Epidermal melanocyte (primary cell): Measurements from ENCODE around the gene SPRR5.

ENCODE experiments used
- DNase-seq: peaks from one replicate; pipeline ENCODE4 v3.0.0; 2011; ENCODE audit warnings: low spot score; ENCODE audit not compliant: insufficient read length

The SPRR5 gene

GRCh38 chr1:152946248-152946647 lies 758 bp upstream of the SPRR5 start:
- DNase-seq = no peak

DNA sequence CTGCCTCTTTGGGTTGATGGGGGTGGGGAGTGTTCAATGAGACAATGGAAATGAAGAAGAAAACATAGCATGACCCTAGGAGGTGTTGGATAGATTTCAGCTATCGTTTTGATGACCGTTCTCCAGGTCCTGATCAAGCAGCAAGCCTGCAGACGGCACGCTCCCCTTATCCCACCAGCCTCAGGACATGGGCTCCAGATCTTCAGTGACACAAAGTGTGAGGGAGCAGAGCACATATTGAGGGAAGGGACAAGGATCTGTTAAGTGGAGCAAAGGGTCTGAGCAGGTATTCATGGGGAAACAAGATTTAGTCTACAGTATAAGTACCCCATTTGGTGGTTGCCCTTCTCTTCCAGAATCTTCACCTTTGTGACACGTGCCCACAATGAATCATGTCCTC lies 4.7 kb downstream of the SPRR5 start:
- no peak for DNase-seq

DNA sequence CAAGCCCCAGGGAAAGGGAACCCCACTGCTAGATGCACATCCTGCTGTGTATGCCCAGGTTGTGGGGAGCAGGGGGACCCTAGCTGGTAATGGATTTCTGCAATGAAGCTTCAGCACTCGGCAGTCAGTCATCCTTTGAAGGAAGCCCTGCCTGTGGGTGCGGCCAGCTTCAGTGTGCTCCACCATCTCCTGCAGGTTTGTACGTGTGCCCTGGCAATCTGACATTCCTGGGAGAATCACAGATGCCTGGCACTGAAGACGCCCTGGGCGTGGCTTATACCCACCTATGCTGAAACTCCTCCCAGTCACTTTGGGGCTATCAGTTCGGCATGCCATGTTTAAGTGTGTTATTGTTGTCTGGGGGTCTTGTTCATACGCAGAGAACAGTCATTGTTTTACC lies 6.8 kb downstream of the SPRR5 start:
- DNase-seq = no peak

DNA sequence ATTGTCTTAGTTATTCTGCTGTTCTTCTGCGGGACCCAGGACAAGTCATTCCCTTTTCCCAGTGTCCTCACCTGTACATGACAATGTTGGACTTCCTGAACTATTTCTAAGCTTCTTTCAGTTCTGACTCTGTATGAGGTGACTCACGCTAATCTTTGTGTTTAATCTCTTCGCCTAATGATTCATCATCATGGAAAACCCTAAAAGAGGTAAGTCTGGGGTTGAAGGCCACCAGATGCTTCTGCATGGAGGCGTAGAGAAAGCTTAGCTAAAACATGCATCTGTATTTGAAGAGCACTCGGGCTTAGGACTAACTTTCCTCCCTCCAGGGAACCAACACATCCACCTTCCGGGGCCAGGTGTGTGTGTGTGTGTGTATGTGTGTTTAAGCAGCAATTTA lies 7.4 kb downstream of the SPRR5 start:
- DNase-seq = no peak

DNA sequence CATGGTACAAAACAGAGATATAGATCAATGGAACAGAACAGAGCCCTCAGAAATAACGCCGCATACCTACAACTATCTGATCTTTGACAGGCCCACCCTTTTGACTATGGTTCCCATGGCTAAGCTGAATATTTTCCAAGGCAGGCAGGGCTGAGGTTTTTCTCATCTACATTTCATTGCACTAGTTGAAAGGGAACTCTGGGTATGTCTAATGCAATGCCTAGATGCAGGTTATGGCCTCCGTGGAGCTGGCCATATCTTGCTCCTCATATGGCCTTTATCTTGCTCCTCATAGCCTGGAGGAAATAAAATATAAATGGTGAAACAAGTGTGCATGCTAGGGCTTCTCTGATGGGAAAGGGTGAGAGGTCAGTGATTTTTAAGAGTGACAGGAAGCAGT lies 10.6 kb downstream of the SPRR5 start:
- no peak for DNase-seq

GRCh38 chr1:152959273-152959672 lies 12.3 kb downstream of the SPRR5 start:
- no peak for DNase-seq

- no peak for DNase-seq
Observed at GRCh38 chr1:152959801-152960451, 12.9 kb downstream of the SPRR5 start.

GRCh38 chr1:152960452-152961044 lies 13.5 kb downstream of the SPRR5 start:
- no peak for DNase-seq

DNA sequence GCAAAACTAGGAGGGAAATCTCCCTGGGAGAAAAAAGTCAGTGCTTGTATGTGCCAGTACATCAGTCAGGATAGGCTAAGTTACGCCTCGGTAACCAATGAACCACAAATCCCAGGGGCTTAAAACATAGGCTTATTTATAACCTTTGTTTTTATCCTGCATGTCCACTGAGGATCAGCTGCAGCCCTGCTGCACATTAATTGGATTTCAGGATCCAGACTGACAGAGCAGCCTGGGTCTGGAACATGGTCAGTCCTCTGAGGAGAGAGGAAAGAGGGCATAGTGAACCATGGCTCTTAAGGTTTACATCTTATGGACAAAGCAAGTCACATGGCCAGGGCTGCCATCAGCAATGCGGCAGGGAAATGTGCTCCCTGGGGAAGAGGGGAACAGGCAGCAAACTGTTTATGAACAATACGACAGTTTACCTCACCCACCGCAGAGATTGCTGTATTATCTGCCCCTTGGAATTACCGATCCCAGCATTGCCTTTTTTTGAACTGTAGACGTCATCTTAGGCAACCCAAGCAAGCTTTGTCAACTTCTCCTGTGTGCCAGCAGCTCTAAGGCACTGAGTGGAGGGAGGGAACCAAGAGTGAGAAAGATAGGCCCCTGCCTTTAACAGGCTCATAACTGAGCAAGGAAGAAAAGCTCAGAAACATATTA lies 14.4 kb downstream of the SPRR5 start:
- DNase-seq = no peak

DNA sequence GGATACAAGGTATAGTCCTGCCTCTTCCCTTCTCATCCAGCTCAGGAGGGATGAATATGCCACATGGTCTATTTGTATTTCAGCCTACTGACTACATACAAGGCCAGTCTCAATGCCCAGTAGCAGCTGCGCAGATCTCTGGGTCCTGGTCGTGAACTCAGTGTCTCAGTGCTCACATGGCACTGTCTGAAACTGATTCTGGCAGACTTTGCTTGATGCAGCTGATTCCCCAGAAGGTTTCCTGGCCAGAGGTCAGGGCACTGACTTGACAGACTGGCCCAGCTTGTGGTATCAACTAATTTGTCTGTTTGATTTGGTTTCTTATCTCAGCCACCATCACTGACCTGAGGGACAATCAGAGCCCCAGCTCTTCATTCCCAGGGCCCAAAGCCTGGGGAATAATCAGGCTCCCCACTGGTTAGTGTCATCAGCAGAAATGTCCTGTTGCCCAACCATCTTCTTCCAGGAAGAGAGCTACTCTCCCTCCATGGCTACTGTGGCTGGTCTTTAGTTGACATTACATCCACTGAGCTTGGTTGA lies 15.9 kb downstream of the SPRR5 start:
- no peak for DNase-seq

DNA sequence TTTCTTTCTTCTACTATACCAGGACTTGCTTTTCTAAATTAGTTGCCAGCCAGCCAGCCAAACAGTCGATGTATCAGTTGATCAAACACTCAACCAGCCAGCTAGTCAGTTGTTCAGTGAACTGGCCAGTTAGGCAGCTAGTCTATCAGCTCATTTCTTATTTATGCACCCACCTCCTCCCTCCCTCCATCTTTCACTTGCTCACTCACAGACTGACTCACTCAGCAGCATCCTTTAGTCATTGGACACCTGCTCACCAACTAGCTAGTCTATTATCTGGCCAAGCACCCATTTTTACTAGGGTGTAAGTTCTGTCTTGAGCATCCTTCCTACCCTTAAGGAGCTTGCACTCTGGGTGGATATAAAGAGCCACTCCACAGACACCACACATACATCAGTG lies 17.5 kb downstream of the SPRR5 start:
- no peak for DNase-seq

DNA sequence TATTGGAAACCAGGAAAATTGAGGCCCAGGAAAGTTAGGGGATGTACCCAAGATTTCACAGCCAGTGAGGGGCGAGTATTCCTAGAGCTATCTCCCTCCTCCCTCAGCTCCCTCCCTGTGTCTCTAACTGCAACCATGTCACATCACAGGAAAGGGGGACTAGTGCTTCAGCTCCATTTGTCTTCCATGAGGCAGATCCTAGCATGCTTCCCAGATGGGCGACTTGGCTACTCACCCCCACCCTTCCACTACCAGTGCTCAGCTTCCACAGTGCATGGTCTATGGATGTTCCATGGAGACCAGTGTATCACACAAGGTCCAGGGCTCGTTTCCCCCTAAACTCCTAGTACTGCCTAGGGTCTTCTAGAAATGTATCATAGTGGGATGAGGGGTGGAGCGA lies 18.8 kb downstream of the SPRR5 start:
- no peak for DNase-seq

DNA sequence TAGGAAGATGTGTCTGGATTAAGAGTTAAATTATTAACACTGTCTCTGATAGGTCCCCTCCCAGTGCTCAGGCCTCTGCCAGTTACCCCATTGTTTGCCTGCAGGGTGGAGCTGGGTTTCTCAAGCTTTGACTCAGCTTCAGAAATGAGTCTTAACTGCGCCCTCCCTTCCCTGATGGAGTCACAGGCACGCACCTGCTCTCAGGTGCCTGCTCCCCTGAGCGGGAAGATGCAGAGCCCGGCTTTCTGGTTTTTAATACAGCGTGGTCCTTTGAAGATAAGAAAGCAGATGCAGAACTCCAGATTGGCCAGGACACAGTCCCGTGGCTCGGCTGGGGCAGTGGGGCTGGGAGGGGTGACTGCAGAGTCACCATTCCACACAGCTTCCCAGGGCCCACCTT lies 20.2 kb downstream of the SPRR5 start:
- no peak for DNase-seq

GRCh38 chr1:152968248-152968647 lies 21.2 kb downstream of the SPRR5 start:
- no peak for DNase-seq

DNA sequence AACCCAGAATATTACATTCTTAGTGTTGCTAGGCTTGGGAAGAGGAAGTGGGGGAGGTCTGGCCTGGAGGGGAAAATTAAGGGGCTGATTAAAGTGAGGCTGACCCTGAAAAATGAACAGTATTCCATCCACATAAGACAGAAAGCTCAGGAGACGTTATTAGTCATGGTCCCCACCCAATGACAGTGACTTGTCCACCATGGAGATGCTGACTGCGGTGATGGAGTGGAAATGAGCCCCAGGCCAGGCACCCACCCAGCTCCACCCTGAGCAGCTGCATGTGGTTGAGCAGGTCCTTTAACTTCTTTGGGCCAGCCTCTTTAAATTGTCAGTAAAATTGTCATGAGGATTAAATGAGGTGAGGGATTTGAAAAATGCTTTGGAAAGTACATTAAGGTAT lies 22.0 kb downstream of the SPRR5 start:
- DNase-seq = no peak

DNA sequence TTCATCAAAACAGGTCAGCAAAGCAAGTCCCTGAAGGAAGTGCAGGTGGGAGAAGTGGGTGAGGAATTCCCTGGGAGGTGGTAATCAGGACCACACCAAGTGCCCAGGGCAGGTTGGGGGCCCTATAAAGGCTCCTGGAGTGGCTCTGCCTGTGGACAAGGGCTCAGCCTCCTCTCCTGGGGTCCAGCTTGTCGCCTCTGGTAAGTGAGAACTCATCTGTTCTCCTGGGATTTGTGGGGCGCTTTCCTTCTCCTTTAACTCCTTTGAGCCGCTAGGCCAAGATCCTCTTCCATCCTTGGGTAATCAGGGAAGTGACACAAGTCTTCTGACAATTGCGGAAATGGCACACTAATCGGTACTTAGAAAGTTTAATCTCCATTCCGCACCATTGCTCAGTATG lies 23.5 kb downstream of the SPRR5 start, which contains the start of gene SPRR4:
SPRR4 (plus strand) TSS at position 154 of the 400 bp plus-strand sequence. CDS start 1,243 bp downstream, outside the sequence.
- no peak for DNase-seq

- no peak for DNase-seq
Observed at GRCh38 chr1:152972196-152972886, 25.3 kb downstream of the SPRR5 start.

DNA sequence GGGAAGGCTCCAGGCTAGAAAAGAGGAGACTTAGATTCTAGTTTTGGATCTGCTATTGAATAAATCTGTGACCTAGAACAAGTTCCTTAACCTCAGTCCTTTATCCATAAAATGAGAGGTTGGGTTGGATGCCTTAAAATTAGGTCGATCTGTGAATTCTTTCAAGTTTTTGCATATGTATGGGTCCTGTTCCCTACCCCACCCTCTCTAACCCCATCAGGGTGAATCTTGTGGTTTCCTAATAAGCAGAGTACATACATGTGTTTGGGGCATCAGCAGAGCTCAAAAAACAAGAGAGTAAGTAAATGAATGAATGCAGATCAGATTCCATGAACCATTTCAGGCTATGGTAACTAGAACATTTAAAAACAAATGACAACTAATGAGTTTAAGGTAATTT lies 29.7 kb downstream of the SPRR5 start:
- no peak for DNase-seq

DNA sequence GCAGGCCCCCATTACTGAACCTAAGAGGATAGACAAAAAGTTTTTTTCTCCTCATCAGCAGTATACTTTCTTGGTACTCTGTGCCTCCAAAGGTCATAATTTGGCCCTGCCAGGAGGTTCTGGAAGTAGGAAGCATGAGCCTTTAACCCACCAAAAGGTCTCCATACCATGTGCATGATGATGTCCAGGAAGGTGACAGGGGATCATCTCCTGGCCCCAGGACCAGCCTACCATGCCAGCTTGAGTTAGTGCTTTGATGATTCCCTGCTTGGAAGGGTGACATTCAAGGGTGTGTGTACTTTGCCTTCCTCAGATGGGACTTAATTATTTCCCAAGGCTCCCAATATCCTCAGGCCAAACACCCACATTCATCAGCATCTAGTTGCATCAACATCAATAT lies 30.6 kb downstream of the SPRR5 start:
- no peak for DNase-seq

DNA sequence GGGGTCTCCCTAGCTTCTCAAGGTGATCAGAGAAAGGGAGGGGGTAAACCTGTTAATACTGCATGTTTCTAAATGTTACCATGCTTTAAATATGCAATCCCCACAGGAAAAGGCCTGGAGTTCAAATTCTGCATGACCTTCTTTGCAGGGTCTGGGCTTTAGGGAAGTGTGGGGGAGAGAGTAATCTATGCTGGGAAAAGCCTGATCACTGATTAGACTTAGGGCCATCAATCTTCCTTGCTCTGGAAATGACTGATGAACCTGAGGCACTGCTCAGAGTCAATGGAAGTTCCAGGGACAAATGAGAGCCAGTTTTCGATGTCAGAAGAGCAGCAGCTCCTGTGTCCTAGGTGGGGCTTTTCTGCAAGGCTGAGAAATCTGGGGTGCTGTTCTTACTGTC lies 33.7 kb downstream of the SPRR5 start:
- no peak for DNase-seq

DNA sequence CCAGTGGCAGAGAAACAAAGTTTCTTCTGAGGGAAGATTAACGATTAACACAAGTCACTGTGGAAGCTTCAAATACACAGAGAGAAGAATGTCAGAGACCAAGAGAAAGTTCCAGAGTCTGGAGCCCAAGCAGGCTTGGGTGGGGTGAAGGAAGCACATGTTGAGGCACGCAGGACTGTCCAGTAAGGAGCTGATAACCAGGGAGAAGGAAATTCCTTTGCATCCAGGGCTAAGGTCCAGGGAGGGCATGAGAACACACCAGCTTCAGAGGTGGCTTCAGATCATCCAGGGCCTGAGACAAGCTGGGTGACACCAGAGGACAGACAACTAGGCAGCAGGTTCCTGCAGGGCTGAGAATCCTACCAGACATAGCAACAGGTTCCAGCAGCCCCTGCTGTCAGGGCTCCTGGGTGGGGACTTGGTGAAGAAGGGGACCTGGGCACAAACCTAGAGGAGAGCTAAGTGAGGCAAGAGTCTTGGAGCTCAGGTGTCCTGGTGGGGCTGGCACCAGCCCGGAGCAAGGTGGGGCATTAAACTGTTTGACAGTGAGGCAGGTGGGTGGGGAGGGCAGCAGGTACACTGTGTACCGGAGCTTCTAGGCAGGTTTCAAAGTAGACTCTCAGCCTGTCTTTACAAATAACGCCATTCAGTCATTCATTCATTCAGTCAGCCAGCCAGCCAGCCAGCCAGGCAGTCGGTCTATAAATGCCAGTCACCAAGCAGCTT lies 34.3 kb downstream of the SPRR5 start:
- DNase-seq = no peak
